Ascending aorta (tissue), 2 donors: ENCODE results near the gene GNLY. TPM values are rescaled to one million over a fixed set of nuclear protein-coding genes. Genes with fewer than 3 reads are reported as not detected.

Experiments used
- DNase-seq, 2 donors: peaks; one replicate each; pipeline ENCODE4 v3.0.0-alpha.2; 2019; ENCODE audit warnings: low spot score in 2 of 2
- H3K27ac ChIP-seq, 2 donors: fragments of 200-600 bp; sonication (generic); one replicate each; pipeline ENCODE4 v1.5.1; 2016 to 2017; ENCODE audit warnings: mild to moderate bottlenecking in 1 of 2
- H3K27me3 ChIP-seq: fragments of 200-600 bp; sonication (generic); one replicate; pipeline ENCODE4 v1.5.1; 2017
- H3K36me3 ChIP-seq, 2 donors: fragments of 200-600 bp; sonication (generic); one replicate each; pipeline ENCODE4 v1.5.1; 2016
- H3K4me1 ChIP-seq, 2 donors: fragments of 200-600 bp; sonication (generic); one replicate each; pipeline ENCODE4 v1.5.1; 2016 to 2017; ENCODE audit warnings: mild to moderate bottlenecking in 1 of 2
- H3K4me3 ChIP-seq, 2 donors: fragments of 200-600 bp; sonication (generic); one replicate each; pipeline ENCODE4 v1.5.1; 2016 to 2017; ENCODE audit warnings: mild to moderate bottlenecking in 1 of 2
- H3K9me3 ChIP-seq, 2 donors: fragments of 200-600 bp; sonication (generic); one replicate each; pipeline ENCODE4 v1.5.1; 2016
- intact Hi-C: fragments of 100-400 bp; cut with DNase I; formaldehyde crosslinking; loops from one replicate; pipeline ENCODE4 v1.15.1; 2023
- total RNA-seq: library from RNA; depleted of rRNA; stranded (reverse); fragments of >200 nt; gene quantifications from one replicate; pipeline ENCODE4 v1.1.0, GENCODE V29; 2016
- TF ChIP-seq, protein P1 (sequence below), 3 experiments: fragments of 200-600 bp in 2 of 3; fragments of 450-650 bp in 1 of 3; sonication (generic) in 2 of 3; IDR thresholded peaks; one replicate each; pipeline ENCODE4 v1.5.1; 2016 to 2019; ENCODE audit warnings: antibody characterized with exemption in 3 of 3, mild to moderate bottlenecking in 1 of 3, moderate library complexity in 1 of 3

Gene GNLY
- total RNA-seq, 1 donor from 2014 or later, result not detected

DNA sequence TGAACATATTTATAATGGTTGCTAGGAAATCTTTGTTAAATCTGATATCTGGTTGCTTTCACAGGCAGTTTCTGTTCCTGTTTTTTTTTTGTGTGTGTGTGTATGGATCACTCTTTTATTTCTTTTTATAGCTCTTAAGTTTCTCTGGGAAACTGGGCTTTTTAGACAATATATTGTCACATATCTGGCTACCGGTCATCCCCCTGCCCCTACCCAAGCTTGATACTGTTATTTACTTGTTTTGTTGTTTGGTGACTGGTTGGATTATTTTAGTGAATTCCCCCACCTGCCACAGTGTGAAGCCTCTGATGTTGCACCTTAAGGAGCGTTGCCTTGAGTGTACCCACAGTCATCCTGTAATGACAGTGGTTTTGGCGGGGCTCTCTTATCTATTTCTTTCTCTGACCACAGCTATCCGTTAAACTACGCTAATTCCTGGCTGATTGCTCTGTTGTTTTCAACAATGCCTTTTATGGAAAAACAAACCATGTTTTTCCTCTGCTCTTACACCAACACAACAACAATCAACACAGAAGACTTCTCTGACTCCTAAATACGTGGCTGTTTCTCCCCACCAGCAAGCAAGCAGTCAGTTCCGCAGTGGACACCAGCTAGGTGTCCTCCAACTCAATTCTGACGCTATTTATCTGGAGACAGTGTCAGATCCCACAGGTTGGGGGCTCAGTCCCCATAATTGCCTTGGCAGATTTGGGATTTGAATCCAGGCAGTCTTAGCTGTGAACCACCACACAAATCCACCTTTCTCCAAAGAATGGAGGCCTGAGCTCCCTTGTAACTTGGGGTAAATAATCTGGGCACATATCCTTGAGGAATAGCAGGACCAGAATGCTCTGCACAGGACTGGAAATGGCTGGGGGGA lies 10.9 kb downstream of the GNLY start:
- no peaks in the 10 kb centered on the region for H3K27me3 ChIP-seq
- no peaks in the 10 kb centered on the region for H3K9me3 ChIP-seq
- H3K4me1 ChIP-seq, result peaks cover 0 to 15% of the 10 kb centered on the region in 2 donors
- peak overlapping the region; percentile 62 to 79 for H3K27ac ChIP-seq
- TF ChIP-seq, protein P1, sequence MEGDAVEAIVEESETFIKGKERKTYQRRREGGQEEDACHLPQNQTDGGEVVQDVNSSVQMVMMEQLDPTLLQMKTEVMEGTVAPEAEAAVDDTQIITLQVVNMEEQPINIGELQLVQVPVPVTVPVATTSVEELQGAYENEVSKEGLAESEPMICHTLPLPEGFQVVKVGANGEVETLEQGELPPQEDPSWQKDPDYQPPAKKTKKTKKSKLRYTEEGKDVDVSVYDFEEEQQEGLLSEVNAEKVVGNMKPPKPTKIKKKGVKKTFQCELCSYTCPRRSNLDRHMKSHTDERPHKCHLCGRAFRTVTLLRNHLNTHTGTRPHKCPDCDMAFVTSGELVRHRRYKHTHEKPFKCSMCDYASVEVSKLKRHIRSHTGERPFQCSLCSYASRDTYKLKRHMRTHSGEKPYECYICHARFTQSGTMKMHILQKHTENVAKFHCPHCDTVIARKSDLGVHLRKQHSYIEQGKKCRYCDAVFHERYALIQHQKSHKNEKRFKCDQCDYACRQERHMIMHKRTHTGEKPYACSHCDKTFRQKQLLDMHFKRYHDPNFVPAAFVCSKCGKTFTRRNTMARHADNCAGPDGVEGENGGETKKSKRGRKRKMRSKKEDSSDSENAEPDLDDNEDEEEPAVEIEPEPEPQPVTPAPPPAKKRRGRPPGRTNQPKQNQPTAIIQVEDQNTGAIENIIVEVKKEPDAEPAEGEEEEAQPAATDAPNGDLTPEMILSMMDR (IDR thresholded peaks at IDR 0.05), result no peak
- intact Hi-C loops, result no loop called here
- H3K36me3 ChIP-seq, result no peaks in the 10 kb centered on the region
- DNase-seq, result no peak
- no peak overlapping the region for H3K4me3 ChIP-seq

DNA sequence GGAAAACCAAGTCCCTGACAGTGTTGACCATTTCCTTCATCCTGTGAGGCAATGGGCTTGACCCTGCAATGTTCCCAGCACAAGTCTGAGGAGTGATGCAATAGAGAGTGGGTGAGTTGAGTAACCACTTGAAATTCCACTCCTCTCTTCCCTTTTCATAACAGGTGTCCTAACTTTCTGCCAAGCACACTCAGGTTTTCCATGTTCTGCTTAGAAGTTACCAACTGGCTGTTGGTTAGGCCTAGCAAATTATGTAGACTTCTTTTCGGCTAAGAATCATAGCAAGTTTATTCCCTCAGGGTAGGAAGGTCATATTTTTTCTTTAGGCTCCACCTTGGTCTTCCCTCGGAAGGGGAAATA lies 11.5 kb downstream of the GNLY start:
- TF ChIP-seq, protein P1 (IDR thresholded peaks at IDR 0.05), result peak in 1 of 3 experiments; percentile 5
- Histone ChIP-seq H3K27ac (peak overlapping the region; percentile 79), H3K9me3 (no peaks in the 10 kb centered on the region), H3K4me3 (no peak overlapping the region), H3K27me3 (no peaks in the 10 kb centered on the region), H3K4me1 (peaks cover 0 to 15% of the 10 kb centered on the region in 2 donors), H3K36me3 (no peaks in the 10 kb centered on the region)
- intact Hi-C loops, result no loop called here
- peak in 1 of 2 donors; percentile 87 for DNase-seq

DNA sequence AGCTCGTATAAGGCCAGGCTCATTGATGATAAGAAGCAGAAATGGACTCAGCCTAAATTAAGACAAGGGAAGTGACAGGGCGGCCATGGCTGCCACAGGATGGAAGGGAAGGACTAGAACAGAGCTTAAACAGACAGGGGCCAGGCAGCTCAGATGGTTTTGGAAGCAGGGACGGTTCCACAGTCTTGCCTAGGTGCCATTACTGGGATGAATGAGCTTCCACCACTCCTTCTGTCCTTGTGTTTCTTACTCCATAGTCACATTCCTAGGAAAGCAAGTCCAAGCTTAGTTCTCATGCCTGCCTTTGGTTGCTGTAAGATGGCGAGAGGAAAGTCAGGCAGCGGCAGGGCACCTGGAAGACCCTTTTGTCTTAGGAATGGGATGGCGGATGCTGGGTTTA lies 11.9 kb downstream of the GNLY start:
- intact Hi-C loops, result no loop called here
- no peaks in the 10 kb centered on the region for H3K9me3 ChIP-seq
- peaks cover 0 to 15% of the 10 kb centered on the region in 2 donors for H3K4me1 ChIP-seq
- H3K27me3 ChIP-seq, result no peaks in the 10 kb centered on the region
- DNase-seq, result no peak
- peak overlapping the region; percentile 79 for H3K27ac ChIP-seq
- H3K36me3 ChIP-seq, result no peaks in the 10 kb centered on the region
- H3K4me3 ChIP-seq, result no peak overlapping the region
- TF ChIP-seq, protein P1 (IDR thresholded peaks at IDR 0.05), result no peak

- Histone ChIP-seq H3K4me1 (peaks cover 0 to 15% of the 10 kb centered on the region in 2 donors), H3K9me3 (no peaks in the 10 kb centered on the region), H3K27me3 (no peaks in the 10 kb centered on the region), H3K4me3 (no peak overlapping the region), H3K27ac (peak overlapping the region; percentile 79), H3K36me3 (no peaks in the 10 kb centered on the region)
- DNase-seq, result peak in 1 of 2 donors; percentile 82
- TF ChIP-seq, protein P1 (IDR thresholded peaks at IDR 0.05), result no peak
- intact Hi-C loops, result loop anchor here (1.0 kb wide), 2 partner anchors 27 to 69 kb away; no protein-coding TSS in a partner anchor
These were observed 12.6 kb downstream of the GNLY start for GRCh38 chr2:85706599-85707296.

DNA sequence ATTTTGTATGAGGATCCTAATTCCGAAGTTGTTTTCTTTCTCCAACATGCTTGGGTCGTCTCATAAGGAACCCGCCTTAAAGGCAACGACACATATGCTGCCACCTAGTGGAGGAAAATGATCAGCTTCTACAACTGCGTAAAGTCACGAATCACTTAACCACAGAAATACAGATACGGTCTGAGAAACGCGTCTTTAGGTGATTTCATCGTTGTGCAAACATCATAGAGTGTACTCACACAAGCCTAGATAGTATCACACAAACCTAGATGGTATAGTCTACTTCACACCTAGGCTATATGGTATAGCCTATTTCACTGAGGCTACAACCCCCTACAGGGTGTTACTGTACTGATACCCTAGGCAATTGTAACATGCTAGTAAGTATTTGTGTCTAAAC lies 13.1 kb downstream of the GNLY start:
- Histone ChIP-seq H3K4me1 (peaks cover 0 to 15% of the 10 kb centered on the region in 2 donors), H3K4me3 (no peak overlapping the region), H3K9me3 (no peaks in the 10 kb centered on the region), H3K27me3 (no peaks in the 10 kb centered on the region), H3K27ac (peak overlapping the region; percentile 46 to 52), H3K36me3 (no peaks in the 10 kb centered on the region)
- TF ChIP-seq, protein P1 (IDR thresholded peaks at IDR 0.05), result peak; percentile 79 to 85 (median 82)
- intact Hi-C loops, result loop anchor here (1.0 kb wide), 2 partner anchors 28 to 70 kb away; no protein-coding TSS in a partner anchor
- DNase-seq, result peak in 1 of 2 donors; percentile 84
